HG03025 (cell line): Measurements from ENCODE around the gene WDR26.
A peak's percentile ranks its signal among the peaks of the same experiment; 100 is the strongest.
"Not testable (repeated sequence)": the region's sequence is repeated elsewhere in the genome, so short reads cannot be mapped to it uniquely, and the experiment has no call there.

Source experiments
- ATAC-seq: cut with Tn5 transposase; IDR thresholded peaks from one replicate; pipeline ENCODE4 v1.9.1; 2021; ENCODE audit warnings: mild to moderate bottlenecking, moderate library complexity; ENCODE audit not compliant: unreplicated experiment, low FRiP score

The WDR26 gene

DNA sequence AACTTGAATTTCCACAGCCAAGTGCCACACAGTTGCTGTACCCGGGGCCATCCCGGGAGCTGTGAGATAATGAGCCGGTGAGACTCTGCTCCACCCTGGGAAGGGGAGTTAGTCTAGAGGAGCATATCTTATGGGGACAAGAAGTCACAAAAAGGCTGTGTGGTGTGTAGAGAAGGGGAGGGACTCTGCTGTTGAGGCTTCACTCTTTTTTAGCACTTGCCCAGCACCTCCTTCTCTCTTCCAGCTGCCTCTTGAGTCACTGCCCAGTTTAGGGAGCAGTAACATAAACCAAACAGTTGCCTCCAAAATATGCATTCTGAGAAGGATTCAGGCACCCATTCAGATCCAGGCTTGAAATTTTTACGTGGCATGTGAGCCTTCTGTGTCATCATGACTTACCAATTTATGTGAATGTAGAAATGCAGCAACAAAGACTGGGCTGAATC is 744 bp upstream of the WDR26 start:
- ATAC-seq: peak; percentile 12

DNA sequence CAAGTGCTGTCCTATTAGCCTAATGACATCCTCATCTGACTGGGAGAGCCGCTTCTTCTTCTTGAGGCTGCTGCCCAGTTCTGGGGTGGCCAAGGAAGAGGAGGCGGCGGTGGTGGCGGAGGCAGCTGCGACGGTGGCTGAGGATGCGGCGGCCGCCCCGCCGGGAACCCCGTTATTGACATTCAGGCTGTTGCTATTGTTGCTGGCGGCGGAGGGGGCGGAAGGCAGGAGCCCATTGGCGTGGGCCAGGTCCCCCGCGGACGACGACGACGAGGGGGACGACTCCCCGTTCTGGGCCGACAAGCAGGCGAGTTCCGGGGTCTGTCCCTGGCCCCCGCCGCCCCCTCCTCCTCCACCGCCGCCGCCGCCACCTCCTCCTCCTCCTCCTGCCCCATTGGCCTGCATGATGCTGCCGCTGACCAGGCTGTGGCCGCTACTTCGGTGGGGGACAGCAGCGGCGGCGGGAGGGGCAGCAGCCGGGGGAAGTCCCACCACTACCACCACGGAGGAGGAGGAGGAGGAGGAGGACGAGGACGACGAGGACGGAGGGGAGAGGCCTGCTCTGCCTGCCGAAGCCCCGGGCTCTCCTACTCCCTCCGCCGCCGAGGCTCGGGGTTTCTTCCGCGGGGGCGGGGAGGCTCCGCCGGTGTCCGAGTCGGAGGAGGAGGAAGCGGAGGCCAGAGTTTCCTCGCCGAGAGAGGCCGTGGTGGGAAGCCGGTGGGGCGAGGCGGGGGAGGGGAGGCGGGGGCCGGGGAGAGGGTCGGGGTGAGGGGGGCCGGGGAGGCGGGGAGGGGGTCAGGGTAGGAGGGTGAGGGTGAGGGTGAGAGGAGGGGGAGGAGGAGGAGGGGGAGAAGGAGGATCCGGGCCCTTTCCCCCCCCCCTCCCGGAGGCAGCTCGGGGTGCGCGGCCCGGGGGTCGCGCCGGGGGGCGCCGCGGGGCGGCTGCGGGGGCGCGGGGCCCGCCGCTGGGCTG is 610 bp downstream of the WDR26 start:
- peak; percentile 5 for ATAC-seq

GRCh38 chr1:224433041-224433691 is 1.4 kb downstream of the WDR26 start:
- no peak for ATAC-seq

- ATAC-seq: no peak
Observed at GRCh38 chr1:224432672-224433040, 1.9 kb downstream of the WDR26 start.

DNA sequence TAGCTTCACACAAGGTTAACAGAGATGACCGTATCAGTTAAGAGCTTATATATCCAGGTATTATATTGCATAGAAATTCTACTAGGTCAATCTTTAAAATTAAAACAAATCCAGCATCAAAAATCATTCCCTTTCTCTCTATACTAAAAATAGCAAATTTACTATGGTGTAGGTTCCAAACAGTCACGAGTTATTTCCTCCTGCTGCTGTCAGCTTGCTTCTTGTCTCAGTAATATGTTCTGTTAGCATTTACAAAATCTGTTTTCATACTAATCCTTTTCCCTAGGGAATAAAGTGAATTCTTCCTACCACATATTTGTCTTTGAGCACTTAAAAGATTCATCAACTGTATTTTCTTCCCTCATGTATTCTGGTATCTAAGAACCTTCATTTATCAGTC is 2.5 kb downstream of the WDR26 start:
- no peak for ATAC-seq

- no peak for ATAC-seq
Observed at GRCh38 chr1:224431726-224432125, 2.9 kb downstream of the WDR26 start.

GRCh38 chr1:224430511-224431113 is 4.0 kb downstream of the WDR26 start:
- no peak for ATAC-seq

DNA sequence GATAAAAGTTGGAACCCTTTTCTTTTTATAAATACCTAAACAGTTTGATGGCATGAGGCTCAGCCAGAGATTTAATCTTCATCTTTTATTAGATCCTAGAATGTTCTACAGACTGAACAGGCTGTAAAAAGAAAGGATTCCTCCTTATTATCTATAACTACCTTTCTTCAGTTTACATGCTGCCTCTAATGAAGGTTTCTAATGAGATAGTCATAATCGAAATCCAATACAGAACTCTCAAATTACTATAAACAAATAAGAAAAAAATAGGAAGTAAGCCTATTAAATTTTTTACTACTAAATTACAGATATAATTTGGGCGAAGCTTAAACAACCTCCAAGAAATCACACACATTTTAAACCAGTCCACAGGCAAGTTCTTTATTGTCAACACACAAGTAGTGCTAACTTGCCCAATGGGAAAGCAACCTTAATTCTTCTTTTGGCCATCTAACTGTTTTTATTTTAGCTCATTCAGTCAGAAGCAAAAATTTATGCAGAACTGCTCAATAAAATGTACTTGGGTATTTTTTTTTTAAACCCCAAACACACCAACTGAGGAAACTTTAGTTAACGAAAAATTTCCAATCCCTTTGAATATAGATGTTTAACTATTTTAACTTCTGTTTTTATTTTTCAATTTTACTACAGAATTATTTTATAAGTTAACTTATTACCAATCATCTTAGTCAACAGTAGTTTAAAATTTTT is 4.8 kb downstream of the WDR26 start:
- no peak for ATAC-seq

DNA sequence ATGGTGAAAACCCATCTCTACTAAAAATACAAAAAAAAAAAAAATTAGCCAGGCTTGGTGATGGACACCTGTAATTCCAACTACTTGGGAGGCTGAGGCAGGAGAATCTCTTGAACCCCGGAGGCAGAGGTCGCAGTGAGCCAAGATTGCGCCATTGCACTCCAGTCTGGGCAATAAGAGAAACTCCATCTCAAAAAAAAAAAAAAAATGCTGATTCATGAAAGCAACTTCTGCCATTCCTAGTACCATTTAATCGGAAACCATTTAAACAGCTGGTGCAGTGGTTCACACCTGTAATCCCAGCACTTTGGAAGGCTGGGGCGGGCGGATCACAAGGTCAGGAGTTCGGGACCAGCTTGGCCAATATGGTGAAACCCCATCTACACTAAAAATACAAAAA is 5.9 kb downstream of the WDR26 start:
- ATAC-seq: not testable (repeated sequence)

GRCh38 chr1:224427346-224427745 is 7.3 kb downstream of the WDR26 start:
- no peak for ATAC-seq

DNA sequence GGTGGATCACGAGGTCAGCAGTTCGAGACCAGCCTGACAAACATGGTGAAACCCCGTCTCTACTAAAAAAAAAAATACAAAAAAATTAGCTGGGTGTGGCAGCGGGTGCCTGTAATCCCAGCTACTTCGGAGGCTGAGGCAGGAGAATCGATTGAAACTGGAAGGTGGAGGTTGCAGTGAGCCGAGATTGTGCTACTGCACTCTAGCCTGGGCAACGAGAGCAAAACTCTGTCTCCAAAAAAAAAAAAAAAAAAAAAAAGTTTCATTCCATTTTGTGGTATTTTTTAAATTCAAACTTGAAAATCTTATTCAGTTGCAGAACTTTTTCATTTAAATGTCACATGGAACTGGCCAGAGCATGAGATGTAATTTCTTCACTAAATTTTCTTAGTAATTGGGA is 7.7 kb downstream of the WDR26 start:
- not testable (repeated sequence) for ATAC-seq

DNA sequence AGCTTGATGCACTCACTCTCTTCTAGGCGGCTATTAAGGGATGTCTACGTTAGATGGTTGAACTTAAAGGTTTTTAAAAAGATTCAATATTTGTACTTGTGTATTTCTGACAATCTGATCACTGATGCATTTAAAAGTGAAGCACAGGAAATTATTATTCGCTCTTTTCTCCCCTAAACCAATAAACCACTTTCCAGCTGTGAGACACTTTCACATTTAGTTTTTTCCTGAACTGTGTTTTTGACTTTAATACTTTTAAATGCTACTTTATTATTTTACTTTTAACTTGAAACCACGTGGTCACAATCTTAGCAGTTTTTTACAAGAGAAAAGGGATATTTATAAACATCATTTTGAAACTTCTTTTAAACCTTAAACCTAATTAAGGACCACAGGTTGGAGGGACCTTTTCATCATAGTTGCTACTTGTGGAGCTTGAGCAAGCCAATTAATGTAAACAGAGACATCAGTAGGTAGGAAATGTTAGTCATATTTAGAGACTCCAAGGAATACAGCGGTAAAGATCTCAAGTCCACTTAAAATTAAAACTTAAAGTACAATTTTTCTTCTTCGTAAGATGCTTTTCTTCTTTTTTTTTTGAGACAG is 9.2 kb downstream of the WDR26 start:
- ATAC-seq: no peak

GRCh38 chr1:224420106-224420505 is 14.5 kb downstream of the WDR26 start:
- ATAC-seq: no peak

- no peak for ATAC-seq
Observed at GRCh38 chr1:224411766-224412165, 22.8 kb downstream of the WDR26 start.

- ATAC-seq: no peak
Observed at GRCh38 chr1:224408294-224408590, 26.4 kb downstream of the WDR26 start.

- ATAC-seq: no peak
Observed at GRCh38 chr1:224407571-224408293, 26.9 kb downstream of the WDR26 start.

DNA sequence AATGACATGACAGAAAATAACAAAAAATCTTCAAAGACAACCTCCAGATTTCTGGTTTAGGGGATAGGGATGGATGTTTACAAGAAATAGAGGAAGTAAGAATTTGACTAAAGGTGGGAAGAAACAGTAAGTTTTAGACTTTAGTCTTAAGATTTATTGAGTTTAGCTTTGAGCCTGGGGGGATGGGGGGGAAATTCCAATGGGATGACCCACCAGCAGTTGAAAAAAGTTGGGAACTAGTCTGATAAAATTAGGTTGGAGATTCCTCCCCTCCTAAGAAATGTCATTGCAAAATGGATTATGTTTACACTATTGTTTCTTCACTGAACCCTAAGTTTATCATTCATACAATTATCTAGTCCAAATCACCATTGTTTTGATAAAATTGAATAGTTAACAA is 28.4 kb downstream of the WDR26 start:
- no peak for ATAC-seq

DNA sequence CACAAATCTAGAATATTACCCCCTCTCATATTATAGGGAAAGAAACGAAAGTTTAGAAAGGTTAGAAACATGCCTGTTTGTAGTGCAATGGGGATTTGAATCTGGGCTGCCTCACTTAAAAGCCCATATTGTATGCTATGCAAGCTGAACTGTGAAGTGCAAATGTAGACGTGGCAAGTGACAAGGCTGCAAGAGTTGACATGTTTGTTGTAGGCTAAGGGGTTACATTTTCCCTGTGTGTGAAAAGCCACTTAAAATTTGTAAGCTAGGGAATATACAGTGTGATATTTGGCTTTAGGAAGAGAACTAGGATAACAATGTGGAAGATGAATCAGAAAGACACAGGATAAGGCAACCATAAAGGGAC is 29.0 kb downstream of the WDR26 start:
- no peak for ATAC-seq

GRCh38 chr1:224404916-224405603 is 29.5 kb downstream of the WDR26 start:
- no peak for ATAC-seq
